Neuronal stem cell (in vitro differentiated cells): ENCODE measurements around the gene CTSF.

Experiments
- DNase-seq: peaks from one replicate; pipeline ENCODE4 v3.0.0-alpha.2; 2013; ENCODE audit warnings: low spot score
- H2AFZ ChIP-seq: one replicate; pipeline ENCODE4 v1.6.1; 2013; ENCODE audit warnings: mild to moderate bottlenecking, low read length, inconsistent platforms
- H2AK5ac ChIP-seq: 2 replicates; pipeline ENCODE4 v1.6.1; 2013; ENCODE audit warnings: low read depth, mild to moderate bottlenecking, inconsistent platforms, low read length, moderate library complexity, mixed read lengths
- H2BK120ac ChIP-seq: 2 replicates; pipeline ENCODE4 v1.6.1; 2013; ENCODE audit warnings: low read depth, mild to moderate bottlenecking, inconsistent platforms, low read length, moderate library complexity, mixed read lengths
- H2BK12ac ChIP-seq: one replicate; pipeline ENCODE4 v1.6.1; 2013; ENCODE audit warnings: low read length, inconsistent platforms
- H2BK15ac ChIP-seq: 2 replicates; pipeline ENCODE4 v1.6.1; 2013; ENCODE audit warnings: mild to moderate bottlenecking, low read length, inconsistent platforms, mixed read lengths
- H2BK5ac ChIP-seq: one replicate; pipeline ENCODE4 v1.6.1; 2013; ENCODE audit warnings: inconsistent platforms, mild to moderate bottlenecking, low read length, moderate library complexity
- H3K14ac ChIP-seq: one replicate; pipeline ENCODE4 v1.6.1; 2013; ENCODE audit warnings: low read length, inconsistent platforms
- H3K18ac ChIP-seq: 2 replicates; pipeline ENCODE4 v1.6.1; 2013; ENCODE audit warnings: low read length, inconsistent platforms
- H3K23ac ChIP-seq: 2 replicates; pipeline ENCODE4 v1.6.1; 2013; ENCODE audit warnings: low read depth, mild to moderate bottlenecking, mixed read lengths, low read length, inconsistent platforms; ENCODE audit not compliant: poor library complexity
- H3K27ac ChIP-seq: replicated peaks from 3 replicates; pipeline ENCODE4 v1.5.1; 2013; ENCODE audit warnings: low read length, inconsistent platforms
- H3K27me3 ChIP-seq, 3 experiments: 2 replicates each; pipeline ENCODE4 v1.6.1; 2013; ENCODE audit warnings: low read length in 3 of 3, mild to moderate bottlenecking in 2 of 3, inconsistent platforms in 1 of 3, low read depth in 1 of 3, mixed read lengths in 1 of 3, moderate library complexity in 1 of 3; ENCODE audit not compliant: control insufficient read depth in 3 of 3, insufficient read depth in 3 of 3
- H3K36me3 ChIP-seq, 2 donors: replicated peaks in 1 of 2; 2 replicates each; pipeline ENCODE4 v1.6.1; 2013; ENCODE audit warnings: low read length in 2 of 2; ENCODE audit not compliant: control insufficient read depth in 2 of 2, insufficient read depth in 2 of 2
- H3K4ac ChIP-seq: 2 replicates; pipeline ENCODE4 v1.6.1; 2013; ENCODE audit warnings: inconsistent platforms, mild to moderate bottlenecking, low read length, moderate library complexity
- H3K4me1 ChIP-seq, 2 donors: 1 replicate in 1 of 2; 2 replicates in 1 of 2; pipeline ENCODE4 v1.6.1; 2013; ENCODE audit warnings: low read length in 2 of 2, low read depth in 1 of 2; ENCODE audit not compliant: control insufficient read depth in 2 of 2, insufficient read depth in 1 of 2
- H3K4me2 ChIP-seq: one replicate; pipeline ENCODE4 v1.6.1; 2013; ENCODE audit warnings: mild to moderate bottlenecking, low read length, inconsistent platforms; ENCODE audit not compliant: insufficient read depth, poor library complexity, severe bottlenecking
- H3K4me3 ChIP-seq, 2 donors: 2 replicates each; pipeline ENCODE4 v1.5.1; 2013; ENCODE audit warnings: low read length in 2 of 2, mild to moderate bottlenecking in 2 of 2, inconsistent platforms in 1 of 2, moderate library complexity in 1 of 2
- H3K79me1 ChIP-seq: one replicate; pipeline ENCODE4 v1.6.1; 2013; ENCODE audit warnings: low read depth, mild to moderate bottlenecking, inconsistent platforms, low read length, moderate library complexity
- H3K9ac ChIP-seq: one replicate; pipeline ENCODE4 v1.6.1; 2013; ENCODE audit warnings: mild to moderate bottlenecking, low read depth, low read length, inconsistent platforms; ENCODE audit not compliant: poor library complexity
- H3K9me3 ChIP-seq, 2 donors: replicated peaks in 1 of 2; 2 replicates each; pipeline versions ENCODE3 to v1.6.1; 2013; ENCODE audit warnings: low read length in 2 of 2, mild to moderate bottlenecking in 2 of 2, inconsistent platforms in 1 of 2, low read depth in 1 of 2, mixed read lengths in 1 of 2, moderate library complexity in 1 of 2; ENCODE audit not compliant: control insufficient read depth in 2 of 2, insufficient read depth in 1 of 2
- H4K8ac ChIP-seq: one replicate; pipeline ENCODE4 v1.6.1; 2013; ENCODE audit warnings: low read depth, mild to moderate bottlenecking, inconsistent platforms, low read length, moderate library complexity
- H4K91ac ChIP-seq: one replicate; pipeline ENCODE4 v1.6.1; 2013; ENCODE audit warnings: low read length, low read depth, mild to moderate bottlenecking, inconsistent platforms; ENCODE audit not compliant: poor library complexity
- WGBS, 2 donors: extraction: QIAGEN DNeasy Blood & Tissue Kit; methylation state at CpG; one replicate each; pipeline ENCODE4 v1.1.7; 2013; ENCODE audit warnings: missing lambda C conversion rate in 2 of 2, mixed read lengths in 1 of 2; ENCODE audit not compliant: insufficient read length in 2 of 2, insufficient replicate concordance in 1 of 2; ENCODE audit errors: extremely low coverage in 2 of 2; 5-methylcytosine and 5-hydroxymethylcytosine counted together

CTSF gene

GRCh38 chr11:66600219-66600618 is 31.8 kb upstream of the CTSF start:
- Histone ChIP-seq H2BK120ac (no peak overlapping the region), H4K91ac (no peak overlapping the region), H2AK5ac (no peak overlapping the region), H3K23ac (no peak overlapping the region), H3K4me2 (no peak overlapping the region), H3K9ac (no peak overlapping the region), H3K36me3 (peaks cover 28 to 69% of the 10 kb centered on the region in 2 donors), H3K4ac (no peak overlapping the region), H2AFZ (no peak overlapping the region), H2BK15ac (no peak overlapping the region), H3K9me3 (peaks cover 0 to 3% of the 10 kb centered on the region in 2 donors), H2BK5ac (no peak overlapping the region), H4K8ac (no peak overlapping the region), H3K4me3 (no peak overlapping the region), H3K79me1 (peaks cover 2% of the 10 kb centered on the region), H3K18ac (no peak overlapping the region), H3K14ac (no peak overlapping the region), H3K27me3 (no peaks in the 10 kb centered on the region), H3K27ac (no peak overlapping the region), H2BK12ac (no peak overlapping the region), H3K4me1 (peaks cover 0 to 7% of the 10 kb centered on the region in 2 donors)
- DNase-seq = no peak
- WGBS, 2 donors = no CpG with 5 or more reads among the region's 2 CpGs

GRCh38 chr11:66598993-66599392 is 30.6 kb upstream of the CTSF start:
- Histone ChIP-seq H3K4me1 (peaks cover 0 to 11% of the 10 kb centered on the region in 2 donors), H3K23ac (no peak overlapping the region), H2BK12ac (no peak overlapping the region), H3K79me1 (peaks cover 2% of the 10 kb centered on the region), H4K8ac (no peak overlapping the region), H2AFZ (no peak overlapping the region), H2BK5ac (no peak overlapping the region), H2AK5ac (no peak overlapping the region), H3K9me3 (peaks cover 0 to 3% of the 10 kb centered on the region in 2 donors), H3K14ac (no peak overlapping the region), H3K18ac (no peak overlapping the region), H3K9ac (no peak overlapping the region), H3K27ac (no peak overlapping the region), H2BK15ac (no peak overlapping the region), H3K4me2 (no peak overlapping the region), H3K36me3 (peaks cover 19 to 57% of the 10 kb centered on the region in 2 donors), H3K27me3 (no peaks in the 10 kb centered on the region), H3K4me3 (no peak overlapping the region), H4K91ac (no peak overlapping the region), H2BK120ac (no peak overlapping the region), H3K4ac (no peak overlapping the region)
- no peak for DNase-seq
- no CpG with 5 or more reads among the region's 6 CpGs for WGBS, 2 donors

GRCh38 chr11:66595245-66595904 is 27.0 kb upstream of the CTSF start:
- no peak overlapping the region for H3K4me2 ChIP-seq
- H3K23ac ChIP-seq = no peak overlapping the region
- H3K9ac ChIP-seq = no peak overlapping the region
- H4K8ac ChIP-seq = no peak overlapping the region
- H3K36me3 ChIP-seq = peaks cover 10 to 30% of the 10 kb centered on the region in 2 donors
- H3K4me3 ChIP-seq = no peak overlapping the region
- H2BK15ac ChIP-seq = no peak overlapping the region
- no peak overlapping the region for H3K27ac ChIP-seq
- no CpG with 5 or more reads among the region's 5 CpGs for WGBS, 2 donors
- H3K4ac ChIP-seq = no peak overlapping the region
- peaks cover 18 to 20% of the 10 kb centered on the region in 2 donors for H3K9me3 ChIP-seq
- peaks cover 6% of the 10 kb centered on the region for H3K79me1 ChIP-seq
- no peak overlapping the region for H2AK5ac ChIP-seq
- H3K14ac ChIP-seq = no peak overlapping the region
- no peak overlapping the region for H2BK5ac ChIP-seq
- peaks cover 11 to 16% of the 10 kb centered on the region in 2 donors for H3K4me1 ChIP-seq
- no peak overlapping the region for H2AFZ ChIP-seq
- H2BK12ac ChIP-seq = no peak overlapping the region
- no peak for DNase-seq
- no peaks in the 10 kb centered on the region for H3K27me3 ChIP-seq
- no peak overlapping the region for H3K18ac ChIP-seq
- no peak overlapping the region for H2BK120ac ChIP-seq
- H4K91ac ChIP-seq = no peak overlapping the region

- Histone ChIP-seq H2AFZ (peak overlapping the region; percentile 89), H2AK5ac (peak overlapping the region; percentile 41), H2BK5ac (peak overlapping the region; percentile 35), H3K4me3 (peak overlapping the region; percentile 73 to 81), H2BK120ac (no peak overlapping the region), H3K9me3 (peaks cover 21% of the 10 kb centered on the region in 2 donors), H3K9ac (peak overlapping the region; percentile 91), H3K79me1 (peaks cover 6% of the 10 kb centered on the region), H3K4ac (no peak overlapping the region), H3K23ac (no peak overlapping the region), H4K91ac (no peak overlapping the region), H3K18ac (peak overlapping the region; percentile 98), H4K8ac (peak overlapping the region; percentile 94), H3K4me1 (peaks cover 11 to 16% of the 10 kb centered on the region in 2 donors), H3K4me2 (peak overlapping the region; percentile 68), H3K14ac (peak overlapping the region; percentile 100), H2BK12ac (no peak overlapping the region), H3K36me3 (peaks cover 2 to 13% of the 10 kb centered on the region in 2 donors), H2BK15ac (peak overlapping the region; percentile 65), H3K27ac (no peak overlapping the region), H3K27me3 (no peaks in the 10 kb centered on the region)
- no CpG with 5 or more reads among the region's 7 CpGs for WGBS, 2 donors
- no peak for DNase-seq
Measured at GRCh38 chr11:66593650-66594049, 25.2 kb upstream of the CTSF start.
